Activated T-cell treated with anti-CD3 and anti-CD28 coated beads for 24 hours (primary cell): ENCODE measurements around the gene ZPR1.
A peak's percentile ranks its signal among the peaks of the same experiment; 100 is the strongest.

ENCODE experiments used
- DNase-seq: peaks from one replicate; pipeline ENCODE4 v3.0.0-alpha.2; 2020; ENCODE audit warnings: low read depth

Gene ZPR1

DNA sequence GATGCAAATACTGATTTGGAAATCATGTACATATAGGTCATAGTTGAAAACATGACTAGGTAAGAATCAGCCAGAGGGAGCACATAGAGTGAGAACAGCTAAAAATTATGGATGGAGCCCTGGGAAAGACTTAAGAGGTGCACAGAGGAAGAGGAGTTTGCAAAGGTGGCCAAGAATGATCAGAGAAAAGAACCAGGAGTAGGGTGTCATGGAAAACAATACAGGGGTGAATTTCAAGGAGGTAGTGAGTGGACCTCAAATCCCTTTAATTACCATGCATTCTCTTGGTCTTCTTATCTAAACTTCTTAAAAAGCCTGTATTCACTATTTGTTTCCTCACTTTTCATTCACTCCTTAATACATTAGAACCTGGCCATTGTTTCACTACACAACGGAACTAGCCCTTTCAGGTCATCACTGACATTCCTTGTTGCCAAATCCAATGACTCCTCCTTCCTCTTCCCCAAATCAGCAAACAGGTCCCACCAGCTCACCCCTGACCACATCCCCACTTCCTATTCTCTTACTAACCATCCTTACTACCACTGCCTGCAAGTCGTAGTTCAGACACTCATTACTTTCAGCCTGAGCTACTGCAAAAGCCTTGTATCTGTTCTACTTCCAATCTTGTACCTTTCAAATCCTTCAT lies 37.6 kb downstream of the ZPR1 start:
- no peak for DNase-seq

DNA sequence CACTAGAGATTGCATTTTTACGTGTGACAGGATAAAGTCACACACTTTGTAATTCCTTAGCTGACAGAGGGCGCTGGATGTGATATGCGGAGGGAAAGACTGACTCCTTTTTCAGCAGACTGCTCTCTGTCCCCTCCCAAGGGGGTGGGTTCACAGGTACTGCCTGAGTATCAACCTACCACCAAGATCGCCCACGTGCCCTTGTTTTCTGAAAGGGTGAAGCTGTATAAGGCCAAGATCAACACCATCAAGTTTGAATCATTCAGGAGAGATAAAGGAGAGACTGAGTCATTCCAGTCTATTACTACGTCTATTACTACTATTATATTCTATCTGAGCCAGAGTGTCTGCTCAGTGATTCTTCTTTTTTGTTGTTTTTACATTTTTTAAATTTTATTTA lies 45.7 kb downstream of the ZPR1 start:
- no peak for DNase-seq

- no peak for DNase-seq
Measured at GRCh38 chr11:116740741-116741140, 47.1 kb downstream of the ZPR1 start.

- DNase-seq = no peak
Measured at GRCh38 chr11:116738975-116739374, 48.8 kb downstream of the ZPR1 start.

DNA sequence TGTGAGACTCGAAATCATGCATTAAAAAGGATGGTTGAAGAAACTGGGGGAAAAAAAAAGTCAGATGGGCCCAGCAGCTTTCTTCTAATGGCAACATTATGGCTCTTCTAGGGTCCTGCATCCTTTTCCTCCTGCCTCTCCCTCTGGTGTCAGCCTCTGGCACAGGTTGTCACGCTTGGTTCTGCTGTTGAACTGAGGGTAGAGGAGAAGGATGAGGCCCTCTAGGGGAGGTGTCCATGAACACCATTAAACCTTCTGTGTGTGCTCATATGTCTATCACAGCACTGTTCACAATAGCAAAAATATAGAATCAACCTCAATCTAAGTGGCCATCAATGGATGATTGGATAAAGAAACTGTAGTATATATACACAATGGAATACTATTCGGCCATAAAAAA lies 51.1 kb downstream of the ZPR1 start:
- no peak for DNase-seq

DNA sequence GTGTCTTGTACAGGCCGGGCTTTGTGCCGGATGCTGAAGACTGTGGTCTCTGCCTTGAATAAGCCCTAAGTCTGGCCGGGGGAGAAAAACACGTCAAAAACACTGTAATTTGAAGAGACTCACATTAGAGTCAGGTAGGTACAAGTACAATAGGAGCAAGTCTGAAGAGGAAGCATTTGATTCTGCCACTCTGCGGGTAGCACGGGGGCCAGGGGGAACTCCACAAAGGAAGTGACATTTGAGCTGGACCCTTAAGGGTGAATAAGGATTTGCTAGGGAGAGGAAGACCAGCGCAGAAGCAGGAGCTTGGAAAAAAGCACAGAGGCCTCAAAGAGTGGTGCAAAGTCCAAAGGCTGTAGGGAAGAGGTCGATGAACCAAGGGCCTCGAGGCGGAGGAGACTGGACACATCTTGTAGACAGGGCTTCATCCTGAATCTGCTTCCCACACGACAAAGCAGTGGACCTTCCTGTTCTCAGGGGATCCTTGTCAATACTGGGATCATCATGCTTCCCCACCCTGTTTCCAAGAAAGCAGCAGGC lies 53.8 kb downstream of the ZPR1 start:
- no peak for DNase-seq

DNA sequence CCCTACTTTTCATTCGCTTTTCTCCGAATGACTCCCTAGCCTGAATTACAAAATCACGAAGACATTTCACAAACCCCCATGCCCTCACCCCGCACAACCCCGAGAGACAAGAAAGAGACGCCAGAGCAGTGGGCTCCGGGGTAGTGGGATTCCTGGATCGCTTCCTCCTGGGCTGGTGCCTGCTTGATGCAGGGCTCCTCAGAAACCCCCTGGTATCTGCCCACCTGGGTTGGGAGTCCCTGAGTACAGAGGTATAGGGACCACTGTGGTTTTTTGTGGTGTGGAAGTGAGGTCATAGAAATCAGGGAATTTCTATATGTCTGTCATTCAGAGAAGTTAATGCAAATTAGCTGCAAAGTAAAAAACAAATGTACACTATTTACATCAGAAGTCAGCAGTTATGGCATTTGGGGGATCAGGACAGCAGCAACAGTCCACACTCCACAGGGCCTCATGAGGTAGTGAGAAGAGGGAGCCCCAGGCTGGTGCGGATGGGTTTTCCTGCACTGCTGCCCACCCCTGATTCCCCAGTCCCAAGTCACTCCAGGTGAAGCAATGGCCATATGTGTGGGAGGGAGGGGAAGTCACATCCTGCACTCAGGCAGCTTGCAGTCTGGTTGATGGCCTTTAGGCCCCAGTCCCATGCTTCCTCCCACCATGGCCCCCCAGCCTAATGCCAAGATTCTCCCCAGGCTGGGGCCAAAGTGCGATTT lies 54.6 kb downstream of the ZPR1 start:
- no peak for DNase-seq

DNA sequence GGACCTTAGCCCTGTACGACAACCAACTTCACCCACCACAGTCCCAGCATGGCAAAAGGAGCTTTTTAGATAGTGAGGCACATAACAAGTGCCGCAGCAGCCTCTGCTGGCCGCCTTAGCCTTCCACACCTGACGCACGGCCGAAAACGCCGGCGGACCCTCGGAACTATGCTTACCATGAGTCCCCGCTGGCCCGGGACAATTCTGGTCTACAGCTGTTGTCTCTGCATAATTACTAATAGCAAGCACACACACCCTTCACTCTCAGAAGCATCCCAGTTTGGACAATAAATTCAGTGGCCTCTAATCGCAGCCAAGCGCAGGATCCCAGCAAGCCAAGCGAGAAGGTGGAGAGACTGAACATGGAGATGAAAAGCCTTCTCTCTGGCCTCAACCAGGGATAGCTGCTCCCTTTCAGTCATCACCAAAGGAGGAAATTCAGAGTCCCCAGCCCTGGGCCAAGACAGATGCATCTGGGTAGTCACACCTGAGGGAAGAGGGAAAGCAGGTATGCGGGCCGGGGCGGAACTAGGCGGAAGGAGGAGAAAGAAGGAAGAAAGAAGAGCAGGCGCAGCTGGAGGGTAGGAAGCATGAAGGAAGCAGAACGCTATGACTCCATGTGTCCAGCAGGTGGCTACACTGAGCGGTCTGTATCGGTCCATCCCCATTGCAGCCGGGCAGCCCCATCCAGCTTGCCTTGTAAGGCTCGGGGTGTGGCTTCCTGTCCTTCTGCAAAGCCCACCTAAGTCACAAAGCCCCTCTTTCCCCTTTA lies 55.4 kb downstream of the ZPR1 start:
- DNase-seq = peak; percentile 45

DNA sequence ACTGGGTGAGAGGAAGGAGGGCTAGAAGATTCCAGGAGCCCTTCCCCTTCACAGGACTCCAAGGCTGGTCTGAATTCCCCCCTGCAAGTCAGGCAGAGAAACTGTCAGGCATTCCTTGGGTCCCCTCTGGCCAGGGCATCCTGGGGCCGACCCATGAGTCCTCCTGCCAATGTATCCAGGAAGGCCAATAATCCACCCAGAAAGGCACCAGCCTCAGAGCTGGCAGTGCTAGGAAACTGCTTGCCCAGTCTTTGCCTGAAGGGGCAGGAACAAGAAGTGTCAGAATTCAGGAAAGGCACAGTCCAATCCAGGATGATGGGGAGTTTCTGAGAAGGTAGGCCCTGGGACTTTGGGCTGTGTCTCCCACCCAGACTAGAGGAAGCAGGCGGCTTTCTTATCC lies 56.0 kb downstream of the ZPR1 start:
- no peak for DNase-seq

GRCh38 chr11:116731097-116731761 lies 56.6 kb downstream of the ZPR1 start:
- DNase-seq = no peak

DNA sequence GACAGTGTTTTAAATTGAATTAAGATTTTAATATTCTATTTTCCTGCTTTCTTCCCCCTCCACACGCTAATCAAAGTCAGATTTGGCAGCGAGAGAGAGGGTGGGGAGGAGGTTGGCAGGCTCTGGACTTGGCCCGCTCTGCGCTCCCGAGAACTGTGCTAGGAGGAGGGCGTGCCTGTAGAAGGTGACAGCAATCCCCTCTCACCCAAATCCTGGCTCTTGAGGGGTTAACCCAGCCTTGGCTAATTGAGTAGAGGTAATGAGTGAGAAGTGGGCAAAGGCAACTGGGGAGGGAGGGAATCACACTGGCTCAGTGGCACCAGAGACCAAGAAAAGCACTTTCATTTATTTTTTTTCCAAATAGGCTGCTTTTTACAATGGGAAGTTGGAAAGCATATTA lies 57.2 kb downstream of the ZPR1 start:
- no peak for DNase-seq

- no peak for DNase-seq
Measured at GRCh38 chr11:116730241-116730561, 57.6 kb downstream of the ZPR1 start.

DNA sequence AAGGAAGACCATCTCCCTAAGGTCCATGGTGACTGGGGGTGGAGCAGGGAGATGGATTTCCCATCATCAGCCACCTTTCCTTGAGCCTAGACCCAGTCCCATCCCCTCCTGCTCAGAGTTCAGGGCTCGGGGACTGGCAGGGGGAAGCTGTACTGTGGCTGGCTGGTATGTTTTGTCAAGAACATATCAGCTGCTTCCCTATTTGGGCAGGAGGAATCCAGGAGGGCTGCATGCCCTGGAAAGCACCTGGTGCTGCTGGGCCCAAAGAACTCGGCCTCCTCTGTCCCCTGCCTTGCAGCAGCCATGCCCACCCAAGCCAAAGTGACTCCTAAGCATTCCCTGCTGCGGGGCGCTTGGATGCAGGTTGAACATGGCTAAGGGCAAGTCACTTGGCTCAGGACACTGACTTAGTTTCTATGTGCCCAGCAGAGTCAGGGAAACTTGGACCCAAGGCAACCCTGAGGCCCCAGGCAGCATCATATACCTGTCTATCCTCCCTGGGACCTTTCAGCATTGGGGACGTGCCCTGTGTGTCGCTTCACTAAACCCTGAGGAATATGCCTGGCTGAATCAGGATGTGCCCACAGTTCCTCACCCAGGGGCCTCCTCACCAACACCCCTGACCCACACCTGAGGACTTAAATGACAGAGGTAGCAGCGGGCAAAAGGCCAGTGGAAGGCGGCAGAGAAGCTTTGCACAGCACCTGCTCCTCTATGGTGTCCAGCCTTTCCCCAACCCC lies 58.2 kb downstream of the ZPR1 start:
- DNase-seq = no peak

DNA sequence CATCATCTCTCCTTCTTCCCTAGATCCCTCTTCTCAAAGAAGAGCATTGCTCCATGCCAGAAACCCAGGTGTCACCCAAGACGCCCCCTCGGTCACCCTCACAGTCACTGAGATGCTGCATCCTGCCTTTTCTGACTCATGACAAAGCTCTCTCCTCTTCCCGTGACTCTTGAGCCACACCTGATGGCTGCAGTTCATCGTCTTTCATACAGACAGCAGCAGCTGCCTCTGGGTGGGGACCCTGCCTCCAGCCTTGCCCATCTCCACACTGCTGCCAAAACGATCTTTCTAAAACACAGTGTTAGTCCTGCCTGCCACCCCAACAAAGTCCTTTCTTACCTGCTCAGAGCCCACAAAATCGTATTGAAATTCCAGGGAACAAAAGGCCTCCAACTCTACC lies 59.8 kb downstream of the ZPR1 start:
- DNase-seq = no peak

GRCh38 chr11:116725434-116726221 lies 62.2 kb downstream of the ZPR1 start:
- no peak for DNase-seq

- DNase-seq = no peak
Measured at GRCh38 chr11:116724813-116725212, 63.0 kb downstream of the ZPR1 start.
